Peyer's patch (tissue), 4 donors: Measurements from ENCODE around the gene CRYM.

Experiments
- CTCF ChIP-seq, 6 experiments: fragments of 450-650 bp in 4 of 6; fragments of 200-600 bp in 2 of 6; sonication (generic) in 1 of 6; IDR thresholded peaks; one replicate each; pipeline ENCODE4 v1.5.1; 2017 to 2019; ENCODE audit warnings: antibody characterized with exemption in 6 of 6, mild to moderate bottlenecking in 3 of 6, moderate library complexity in 1 of 6
- POLR2A ChIP-seq, 2 donors: fragments of 450-650 bp; IDR thresholded peaks; one replicate each; pipeline ENCODE4 v1.5.1; 2017; ENCODE audit warnings: antibody characterized with exemption in 2 of 2, mild to moderate bottlenecking in 2 of 2, moderate library complexity in 2 of 2

- TF ChIP-seq CTCF (IDR thresholded peaks at IDR 0.05) (no peak), POLR2A (IDR thresholded peaks at IDR 0.05) (no peak)
Observed at GRCh38 chr16:21302898-21303528, 24.9 kb upstream of the CRYM start.
